SK-N-SH treated with all-trans-retinoic acid at 6 μM for 48 hours (cell line): ENCODE measurements around the gene MAML2.

Experiments
- BACH2 ChIP-seq: fragments of 250-450 bp; sonication (Bioruptor Pico); IDR thresholded peaks from 2 replicates; pipeline ENCODE4 v1.9.0; 2021; ENCODE audit warnings: mild to moderate bottlenecking, borderline replicate concordance
- CREB5 ChIP-seq: fragments of 250-450 bp; sonication (Bioruptor Pico); IDR thresholded peaks from 2 replicates; pipeline ENCODE4 v1.5.1; 2020; ENCODE audit warnings: low read depth, mild to moderate bottlenecking, moderate library complexity
- CSDC2 ChIP-seq: fragments of 250-450 bp; sonication (Bioruptor Pico); IDR thresholded peaks from 2 replicates; pipeline ENCODE4 v1.5.0; 2020; ENCODE audit warnings: mild to moderate bottlenecking, moderate library complexity
- ISL1 ChIP-seq: fragments of 250-450 bp; sonication (Bioruptor Pico); IDR thresholded peaks from 2 replicates; pipeline ENCODE4 v2.1.2; 2022; ENCODE audit warnings: mild to moderate bottlenecking, moderate library complexity
- PATZ1 ChIP-seq: fragments of 250-450 bp; sonication (Bioruptor Pico); IDR thresholded peaks from 2 replicates; pipeline ENCODE4 v1.8.0; 2020; ENCODE audit warnings: mild to moderate bottlenecking, moderate library complexity, borderline replicate concordance
- POU6F1 ChIP-seq: fragments of 250-450 bp; sonication (Bioruptor Pico); IDR thresholded peaks from 2 replicates; pipeline ENCODE4 v1.8.0; 2021; ENCODE audit warnings: low read depth, mild to moderate bottlenecking, moderate library complexity, borderline replicate concordance
- RARB ChIP-seq: fragments of 250-450 bp; sonication (Bioruptor Pico); IDR thresholded peaks from 2 replicates; pipeline ENCODE4 v1.8.0; 2021; ENCODE audit warnings: mild to moderate bottlenecking, moderate library complexity
- ZFP3 ChIP-seq: fragments of 250-450 bp; sonication (Bioruptor Pico); IDR thresholded peaks from 2 replicates; pipeline ENCODE4 v1.5.0; 2020; ENCODE audit warnings: mild to moderate bottlenecking, moderate library complexity
- ZNF8 ChIP-seq: fragments of 450-650 bp; formaldehyde crosslinking; IDR thresholded peaks from 2 replicates; pipeline ENCODE4 v1.5.0; 2020; ENCODE audit warnings: mild to moderate bottlenecking, moderate library complexity

GRCh38 chr11:96036863-96037262 lies 306.1 kb downstream of the MAML2 start:
- no peak for TF ChIP-seq PATZ1 (CRISPR knock-in tag)
- TF ChIP-seq ZFP3, result no peak
- TF ChIP-seq POU6F1 (CRISPR knock-in tag), result no peak
- no peak for TF ChIP-seq RARB (CRISPR knock-in tag)
- no peak for TF ChIP-seq ISL1 (CRISPR knock-in tag)
- TF ChIP-seq CSDC2 (CRISPR knock-in tag), result no peak
- no peak for TF ChIP-seq ZNF8
- no peak for TF ChIP-seq BACH2 (CRISPR knock-in tag)
- no peak for TF ChIP-seq CREB5
